Brain microvascular endothelial cell (primary cell): ENCODE measurements around the gene BMP8B.
"Not testable (repeated sequence)": the region's sequence is repeated elsewhere in the genome, so short reads cannot be mapped to it uniquely, and the experiment has no call there.

Source experiments
- DNase-seq: peaks from one replicate; pipeline ENCODE4 v3.0.0-alpha.2; 2020
- H3K27ac ChIP-seq: fragments of 250-450 bp; sonication (Bioruptor Pico); 2 replicates; pipeline ENCODE4 v1.5.1; 2020; ENCODE audit warnings: mild to moderate bottlenecking, moderate library complexity
- H3K27me3 ChIP-seq: fragments of 250-450 bp; sonication (Bioruptor Pico); replicated peaks from 2 replicates; pipeline ENCODE4 v1.5.1; 2020; ENCODE audit warnings: mild to moderate bottlenecking
- H3K36me3 ChIP-seq: fragments of 250-450 bp; sonication (Bioruptor Pico); replicated peaks from 2 replicates; pipeline ENCODE4 v1.5.1; 2020; ENCODE audit warnings: mild to moderate bottlenecking
- H3K4me3 ChIP-seq: 2 replicates; pipeline ENCODE4 v1.5.1; 2011; ENCODE audit warnings: low read depth, mild to moderate bottlenecking, control low read depth, low read length, moderate library complexity
- CTCF ChIP-seq: IDR thresholded peaks from 2 replicates; pipeline ENCODE4 v1.5.1; 2011; ENCODE audit warnings: low read depth, mild to moderate bottlenecking, moderate library complexity, low read length, control low read depth, inconsistent platforms; ENCODE audit errors: missing control alignments
- in situ Hi-C: cut with HindIII; loops from 2 replicates; pipeline ENCODE4 v1.10.0; 2017; ENCODE audit warnings: low sequenced_read_pairs, low pct_ligation_motif_present

Gene BMP8B

GRCh38 chr1:39826583-39826982 lies 37.9 kb upstream of the BMP8B start:
- no peak for TF ChIP-seq CTCF

GRCh38 chr1:39825432-39825941 lies 36.8 kb upstream of the BMP8B start:
- in situ Hi-C loops = no loop called here
- no peak overlapping the region for H3K27ac ChIP-seq
- no peak for TF ChIP-seq CTCF
- H3K36me3 ChIP-seq = no peaks in the 10 kb centered on the region
- no peaks in the 10 kb centered on the region for H3K27me3 ChIP-seq
- DNase-seq = no peak
- H3K4me3 ChIP-seq = no peak overlapping the region

More at GRCh38 chr1:39826583-39826982, 37.9 kb upstream of the BMP8B start:
- Histone ChIP-seq H3K4me3 (no peak overlapping the region), H3K27ac (no peak overlapping the region), H3K27me3 (no peaks in the 10 kb centered on the region), H3K36me3 (no peaks in the 10 kb centered on the region)
- no peak for DNase-seq
- in situ Hi-C loops = no loop called here

- H3K36me3 ChIP-seq, in situ Hi-C loops, DNase-seq, H3K4me3 ChIP-seq, H3K27me3 ChIP-seq, H3K27ac ChIP-seq: not testable (repeated sequence)
These were observed 34.8 kb upstream of the BMP8B start for GRCh38 chr1:39823450-39823849.

- DNase-seq = no peak
- TF ChIP-seq CTCF = no peak
- Histone ChIP-seq H3K36me3 (no peaks in the 10 kb centered on the region), H3K27me3 (no peaks in the 10 kb centered on the region), H3K27ac (no peak overlapping the region), H3K4me3 (no peak overlapping the region)
- in situ Hi-C loops = no loop called here
These were observed 33.5 kb upstream of the BMP8B start for GRCh38 chr1:39822146-39822545.

- Histone ChIP-seq H3K4me3 (no peak overlapping the region), H3K27ac (no peak overlapping the region), H3K27me3 (no peaks in the 10 kb centered on the region), H3K36me3 (no peaks in the 10 kb centered on the region)
- TF ChIP-seq CTCF = no peak
- DNase-seq = no peak
- in situ Hi-C loops = no loop called here
These were observed 30.6 kb upstream of the BMP8B start for GRCh38 chr1:39819091-39819812.

GRCh38 chr1:39818482-39818881 lies 29.8 kb upstream of the BMP8B start:
- TF ChIP-seq CTCF = no peak
- H3K4me3 ChIP-seq = no peak overlapping the region
- in situ Hi-C loops = no loop called here

GRCh38 chr1:39817091-39817932 lies 28.6 kb upstream of the BMP8B start:
- in situ Hi-C loops, H3K36me3 ChIP-seq, DNase-seq, H3K27ac ChIP-seq, H3K4me3 ChIP-seq, H3K27me3 ChIP-seq: not testable (repeated sequence)

More at GRCh38 chr1:39818482-39818881, 29.8 kb upstream of the BMP8B start:
- no peak for DNase-seq
- Histone ChIP-seq H3K27ac (no peak overlapping the region), H3K27me3 (no peaks in the 10 kb centered on the region), H3K36me3 (no peaks in the 10 kb centered on the region)
